HG02678 (cell line): ENCODE results near the gene MEAK7.

Source experiments
- ATAC-seq: cut with Tn5 transposase; IDR thresholded peaks from one replicate; pipeline ENCODE4 v1.9.1; 2021; ENCODE audit warnings: mild to moderate bottlenecking, moderate library complexity; ENCODE audit not compliant: unreplicated experiment

MEAK7 gene

DNA sequence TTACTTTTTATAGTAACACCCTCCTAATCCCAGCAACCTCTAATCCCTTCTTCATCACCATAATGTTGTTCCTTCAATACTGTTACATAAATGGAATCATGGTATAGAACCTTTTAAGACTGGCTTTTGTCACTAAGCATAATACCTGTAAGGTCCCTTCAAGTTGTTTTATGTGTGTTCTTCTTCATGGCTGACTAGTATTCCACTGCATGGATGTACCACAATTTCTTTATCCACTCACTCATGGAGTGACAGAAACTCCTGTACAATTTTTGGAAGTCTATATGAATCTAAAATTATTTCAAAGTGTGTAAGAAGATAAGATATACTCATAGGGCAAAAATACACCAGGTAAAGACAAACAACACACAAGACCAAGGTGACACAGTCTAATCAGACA is 36.8 kb downstream of the MEAK7 start:
- ATAC-seq: no peak

DNA sequence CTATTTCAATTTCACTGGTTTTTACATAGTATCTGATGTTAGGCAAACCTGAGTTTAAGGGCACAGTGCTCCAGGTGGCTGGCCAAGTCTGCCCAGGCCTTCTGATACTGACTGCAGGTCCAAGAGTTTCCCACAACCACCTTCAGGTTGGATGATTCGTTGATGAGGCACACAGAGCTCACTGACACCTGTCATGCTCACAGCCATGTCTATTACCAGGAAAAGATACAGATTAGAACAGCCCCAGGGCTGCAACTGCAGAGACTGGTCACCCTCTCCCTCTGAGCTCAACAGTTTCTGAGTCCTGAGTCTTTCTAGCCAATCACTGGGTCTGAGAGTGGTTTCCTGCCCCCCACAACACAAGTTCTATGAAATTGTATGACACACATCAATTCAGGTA is 37.2 kb downstream of the MEAK7 start:
- ATAC-seq: no peak

DNA sequence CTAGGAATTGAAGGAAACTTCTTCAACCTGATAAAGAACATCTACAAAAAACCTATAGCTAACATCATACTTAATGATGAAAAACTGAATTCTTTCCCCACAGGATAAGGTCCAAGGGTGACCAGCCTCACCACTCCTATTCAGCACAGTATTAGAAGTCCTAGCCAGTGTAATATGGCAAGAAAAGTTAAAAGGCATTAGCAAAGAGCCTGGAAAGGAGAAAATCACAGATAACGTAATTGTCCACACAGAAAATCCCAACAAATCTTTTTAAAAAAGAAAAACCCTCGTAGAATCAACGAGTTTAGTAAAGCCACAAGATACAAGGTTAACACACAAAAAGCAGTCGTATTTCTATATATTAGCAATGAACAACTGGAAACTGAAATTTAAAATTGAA is 37.8 kb downstream of the MEAK7 start:
- no peak for ATAC-seq

DNA sequence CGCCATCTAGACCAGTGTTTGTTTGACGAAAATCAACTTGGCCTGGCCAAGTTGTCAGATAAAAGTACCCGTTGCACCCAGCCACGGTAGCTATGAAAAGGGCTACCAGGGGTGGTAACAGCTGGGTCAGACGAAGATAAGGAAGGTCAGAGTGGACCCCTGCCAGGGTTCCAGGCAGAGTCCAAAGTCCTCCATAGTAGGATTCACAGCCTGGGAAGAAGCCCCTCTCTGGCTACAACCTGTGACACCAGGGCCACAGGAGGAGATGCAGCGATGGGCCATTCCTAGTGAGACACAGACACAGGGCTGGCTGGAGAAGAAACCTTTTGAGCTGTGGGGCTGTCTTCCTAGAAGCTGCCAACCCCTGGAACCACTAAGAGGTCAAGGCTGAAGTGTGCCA is 39.3 kb downstream of the MEAK7 start:
- no peak for ATAC-seq

DNA sequence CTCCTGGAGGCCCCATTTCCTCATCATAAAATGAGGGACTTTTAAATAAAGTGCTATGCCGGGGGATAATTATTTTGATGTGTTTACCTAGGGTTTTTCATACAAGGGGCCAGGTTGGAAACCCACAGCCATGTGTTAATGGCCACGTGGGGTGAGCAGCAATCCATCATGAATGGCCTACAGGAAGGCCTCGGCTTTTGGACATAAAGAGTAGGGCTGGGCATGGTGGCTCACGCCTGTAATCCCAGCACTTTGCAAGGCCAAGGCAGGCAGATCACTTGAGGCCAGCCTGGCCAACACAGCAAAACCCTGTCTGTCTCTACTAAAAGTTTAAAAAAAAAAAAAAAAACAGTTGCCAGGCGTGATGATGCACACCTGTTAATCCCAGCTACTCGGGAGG is 40.3 kb downstream of the MEAK7 start:
- no peak for ATAC-seq

DNA sequence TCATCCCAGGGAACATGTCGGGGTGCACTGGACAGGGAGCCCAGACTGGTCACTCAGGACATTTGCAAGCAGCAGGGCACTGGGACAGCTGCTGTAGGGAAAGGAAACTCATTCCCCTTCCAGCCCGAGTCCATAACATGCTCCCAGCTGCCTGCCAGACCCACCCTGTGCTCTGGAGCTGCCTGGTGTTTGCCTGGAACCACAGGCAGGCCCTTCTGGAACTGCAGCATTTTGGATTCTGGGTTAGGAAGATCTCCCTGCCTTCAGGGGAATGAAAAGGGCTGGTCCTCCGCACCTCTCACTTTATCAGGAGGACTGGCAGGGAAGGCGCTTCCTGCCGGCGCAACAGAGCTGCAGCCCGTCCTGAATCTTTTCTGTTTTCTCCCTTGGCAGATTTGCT is 41.2 kb downstream of the MEAK7 start:
- no peak for ATAC-seq

DNA sequence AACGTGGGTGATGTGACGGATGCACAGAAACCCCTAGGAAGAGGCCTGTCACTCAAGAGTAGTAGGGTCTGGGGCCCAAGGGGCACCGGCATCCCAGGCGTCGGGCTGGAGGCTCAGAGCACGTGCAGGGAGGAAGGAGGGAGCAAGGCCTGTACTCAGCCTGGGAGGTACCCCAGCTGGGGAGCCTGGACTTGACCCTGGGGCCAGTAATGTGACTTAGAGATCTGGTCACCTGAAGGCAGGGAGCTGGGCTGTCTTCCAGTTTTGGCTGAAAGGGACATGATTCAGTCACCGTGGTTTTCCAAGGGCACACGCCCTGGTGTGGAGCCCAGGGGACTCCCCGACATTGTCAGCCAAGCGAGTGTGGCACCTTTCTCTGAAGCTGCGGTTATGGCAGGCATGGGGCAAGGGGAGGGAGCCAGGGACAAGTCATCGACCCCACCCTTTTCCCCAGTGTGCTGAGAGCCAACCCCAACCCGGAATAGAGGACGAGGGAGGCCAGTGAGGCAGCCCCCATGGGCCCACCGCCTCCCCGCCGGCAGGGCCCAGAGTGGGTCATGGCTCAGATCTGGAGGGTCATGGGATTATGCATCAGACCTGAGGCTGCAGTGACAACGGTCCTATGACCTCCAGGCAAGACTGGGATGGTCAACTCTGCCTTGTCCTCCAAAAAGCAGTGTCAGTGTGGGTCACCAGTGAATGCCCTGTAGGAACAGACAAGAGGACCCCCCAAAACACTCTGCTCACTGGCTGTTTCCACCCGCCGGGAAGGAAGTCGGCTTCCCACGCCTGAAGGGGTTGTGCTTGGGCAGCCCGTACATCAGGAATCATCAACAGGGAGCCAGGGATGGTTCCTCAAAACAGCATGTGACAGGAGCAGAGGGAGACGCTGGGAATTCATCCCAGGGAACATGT is 41.9 kb downstream of the MEAK7 start:
- no peak for ATAC-seq

DNA sequence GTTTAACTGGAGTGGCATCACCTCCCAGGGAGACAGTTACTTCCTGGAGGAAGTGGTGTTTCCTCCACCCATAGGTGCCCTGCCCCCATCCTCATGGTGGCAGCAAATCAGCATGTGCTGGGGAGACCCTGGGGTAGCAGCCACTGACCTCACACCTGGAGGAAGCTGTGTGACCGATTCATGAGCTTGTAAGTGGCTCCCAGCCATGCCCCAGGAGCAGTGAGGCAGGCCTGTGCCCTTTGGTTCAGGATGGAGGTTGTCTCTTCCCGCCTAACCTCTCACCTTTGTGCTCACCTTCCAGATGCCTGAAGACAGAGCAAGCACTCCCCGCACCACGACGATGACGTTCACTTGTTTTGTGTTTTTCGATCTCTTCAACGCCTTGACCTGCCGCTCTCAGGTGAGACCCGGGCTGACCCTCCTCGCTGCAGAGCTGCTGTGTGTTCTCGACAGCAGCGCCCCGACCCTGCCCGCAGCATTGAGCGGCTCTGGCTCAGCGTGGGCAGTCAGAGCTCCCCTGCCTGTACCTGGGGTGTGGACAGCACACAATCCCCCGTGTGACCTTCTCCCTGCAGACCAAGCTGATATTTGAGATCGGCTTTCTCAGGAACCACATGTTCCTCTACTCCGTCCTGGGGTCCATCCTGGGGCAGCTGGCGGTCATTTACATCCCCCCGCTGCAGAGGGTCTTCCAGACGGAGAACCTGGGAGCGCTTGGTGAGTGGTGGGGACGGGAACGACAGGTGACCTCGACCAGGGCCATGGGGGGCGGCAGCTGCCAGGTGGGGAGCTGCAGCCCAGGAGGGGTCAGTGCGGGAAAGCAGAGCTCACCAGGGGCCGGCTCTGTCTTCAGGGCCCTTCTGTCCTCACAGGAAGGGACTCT is 42.8 kb downstream of the MEAK7 start:
- no peak for ATAC-seq

DNA sequence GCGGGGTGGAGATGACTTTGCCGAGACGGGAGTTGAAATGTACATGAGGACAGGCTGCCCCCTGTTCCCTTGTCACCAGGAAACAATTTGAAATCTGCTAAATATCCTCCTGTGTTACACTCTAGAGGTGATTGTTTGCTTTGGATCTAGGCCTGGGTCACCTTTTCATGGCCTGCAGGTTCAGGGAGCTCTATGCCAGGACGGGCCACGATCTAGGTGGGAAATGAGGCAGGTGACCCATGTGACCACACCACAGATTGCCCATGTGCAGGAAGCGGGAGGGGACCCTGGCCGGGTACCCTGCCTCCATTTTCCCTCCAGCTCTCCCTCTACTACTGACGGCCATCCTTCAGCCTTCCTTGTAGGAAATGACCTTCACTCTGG is 43.4 kb downstream of the MEAK7 start:
- no peak for ATAC-seq

DNA sequence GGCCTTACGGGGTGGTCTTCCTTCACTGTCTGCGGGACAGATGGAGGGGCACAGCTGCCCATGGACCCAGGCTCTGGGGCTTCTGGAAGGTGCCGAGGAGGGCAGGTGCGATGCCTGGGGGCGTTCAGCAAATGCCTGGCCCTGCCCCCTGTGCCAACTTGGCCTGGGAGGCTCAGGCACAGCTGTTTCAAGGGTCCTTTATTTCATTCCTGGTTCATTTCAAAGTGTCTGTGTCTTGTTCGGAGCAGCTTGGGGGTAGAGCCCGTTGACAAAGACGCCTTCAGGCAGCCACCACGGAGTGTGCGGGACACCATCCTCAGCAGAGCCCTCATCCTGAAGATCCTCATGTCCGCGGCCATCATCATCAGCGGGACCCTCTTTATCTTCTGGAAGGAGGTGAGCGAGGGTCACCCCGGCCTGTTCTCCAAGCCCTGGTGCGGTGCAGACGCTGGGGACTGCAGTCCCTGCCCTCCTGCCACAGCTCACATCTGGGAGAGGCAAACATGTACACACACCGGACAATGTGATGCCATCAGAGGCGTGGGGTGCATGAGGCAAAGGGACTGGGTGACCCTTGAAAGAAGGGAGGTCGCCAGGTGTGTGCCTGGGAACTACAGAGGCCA is 43.9 kb downstream of the MEAK7 start:
- no peak for ATAC-seq

DNA sequence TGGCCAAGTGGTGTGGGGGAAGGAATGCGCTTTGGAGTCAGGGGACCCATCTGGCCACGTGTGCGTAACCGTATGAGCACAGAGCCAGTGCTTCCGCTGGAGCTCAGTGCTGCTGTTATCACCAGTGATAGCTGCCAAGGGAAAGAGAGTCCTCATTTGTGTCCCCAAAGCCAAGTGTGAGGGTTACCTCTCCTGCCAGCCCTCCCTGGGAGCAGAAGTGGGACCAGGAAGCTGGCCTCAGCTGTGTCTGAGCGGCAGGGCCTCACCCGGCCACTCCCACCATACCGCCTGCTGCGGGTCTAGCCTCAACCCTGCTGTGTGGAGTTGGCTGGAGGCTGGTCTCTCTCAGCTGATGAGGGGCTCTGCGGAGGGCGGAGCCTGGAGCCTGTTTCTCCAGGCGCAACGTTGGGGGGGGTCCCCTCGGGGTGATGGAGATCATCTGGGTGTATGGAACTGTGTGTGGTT is 44.5 kb downstream of the MEAK7 start:
- ATAC-seq: no peak

DNA sequence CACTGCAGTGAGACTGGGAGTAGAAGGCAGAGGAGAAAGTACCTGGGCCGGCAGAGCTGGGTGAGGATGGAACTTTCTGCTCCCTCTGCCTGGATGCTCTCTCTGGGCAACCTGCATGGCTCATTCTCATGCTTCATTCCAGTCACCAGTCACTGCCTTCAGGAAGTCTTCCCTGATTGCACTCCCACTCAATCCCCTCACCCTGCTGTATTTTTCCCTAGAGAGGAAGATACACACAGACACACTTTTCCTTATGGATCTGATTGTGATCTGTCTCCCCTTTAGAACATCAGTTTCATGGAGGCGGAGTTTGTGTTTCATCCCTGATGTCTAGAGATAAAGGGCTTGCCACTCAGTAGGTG is 44.9 kb downstream of the MEAK7 start:
- no peak for ATAC-seq

DNA sequence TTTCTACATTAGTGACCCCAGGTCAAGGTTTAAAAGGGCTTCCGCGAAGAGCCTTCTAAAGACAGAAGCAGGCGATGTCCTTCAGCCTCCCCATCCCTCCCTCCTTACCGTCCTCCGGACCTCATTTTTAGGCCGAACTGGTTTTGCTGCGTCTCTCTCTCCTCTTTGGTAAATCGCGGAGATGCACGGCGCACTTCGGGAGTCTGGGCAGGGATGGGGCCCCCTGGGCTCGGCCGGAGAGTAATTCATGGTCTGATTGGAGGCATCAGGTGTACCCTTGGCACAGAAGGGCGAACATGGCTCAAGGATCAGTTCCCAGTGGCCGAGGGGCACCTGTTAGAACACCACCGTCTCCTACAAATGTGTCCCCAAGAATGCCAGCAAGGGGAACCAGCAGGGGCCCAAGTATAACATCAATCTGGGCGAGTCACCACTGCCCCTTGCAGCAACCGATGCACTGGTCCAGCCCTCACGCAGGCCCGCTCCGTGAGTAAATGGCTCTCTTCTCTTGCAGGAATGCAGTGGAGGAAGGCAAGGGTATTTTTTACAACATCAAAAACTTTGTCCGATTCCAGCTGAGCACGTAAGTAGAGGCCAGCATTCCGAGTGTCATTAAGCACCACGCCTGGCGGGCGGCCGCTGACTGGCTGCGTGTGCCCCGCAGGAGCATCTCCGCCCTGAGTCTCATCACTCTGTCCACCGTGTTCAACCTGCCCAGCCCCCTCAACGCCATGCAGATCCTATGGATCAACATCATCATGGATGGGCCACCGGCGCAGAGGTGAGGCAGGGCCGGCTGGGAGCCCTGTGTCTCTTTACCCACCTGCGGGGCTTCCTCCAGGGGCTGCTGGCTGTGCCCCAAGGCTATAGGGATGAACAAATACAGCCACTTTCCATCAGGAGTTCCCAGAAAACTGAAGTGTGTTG is 45.6 kb downstream of the MEAK7 start:
- ATAC-seq: no peak

DNA sequence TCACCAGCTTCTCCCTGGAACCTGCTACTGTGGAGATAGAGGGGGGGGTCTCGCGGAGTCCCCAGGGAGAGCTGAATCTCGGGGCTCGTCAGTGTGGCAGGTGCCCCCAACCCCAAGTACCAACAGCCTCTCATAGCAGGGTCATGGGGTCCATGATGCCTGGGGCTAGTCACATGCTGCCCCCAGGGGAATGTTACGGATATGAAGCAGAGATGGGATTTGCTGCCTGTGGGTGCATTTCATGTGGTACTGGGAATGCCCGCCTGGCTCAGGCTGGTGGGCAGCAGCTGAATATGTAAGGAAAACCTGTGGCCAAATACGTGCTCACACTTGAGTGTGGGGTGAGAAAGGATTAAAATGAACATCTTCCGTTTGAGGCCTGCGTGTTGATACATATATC is 49.4 kb downstream of the MEAK7 start:
- no peak for ATAC-seq
